Muscle of leg (tissue), 11 donors: ENCODE results near the gene DUSP2. TPM values are rescaled to one million over a fixed set of nuclear protein-coding genes. Genes with fewer than 3 reads are reported as not detected.

Experiments
- DNase-seq: peaks from one replicate; pipeline ENCODE4 v3.0.0; 2013
- H3K27ac ChIP-seq: one replicate; pipeline ENCODE4 v1.5.1; 2013; ENCODE audit warnings: mild to moderate bottlenecking, low read length, control low read depth
- H3K27me3 ChIP-seq: one replicate; pipeline ENCODE4 v1.6.1; 2013; ENCODE audit warnings: low read length; ENCODE audit not compliant: control insufficient read depth, insufficient read depth
- H3K36me3 ChIP-seq: one replicate; pipeline ENCODE4 v1.6.1; 2013; ENCODE audit warnings: low read length; ENCODE audit not compliant: control insufficient read depth, insufficient read depth
- H3K4me1 ChIP-seq: one replicate; pipeline ENCODE4 v1.6.1; 2013; ENCODE audit warnings: low read length; ENCODE audit not compliant: control insufficient read depth, insufficient read depth
- H3K4me3 ChIP-seq: one replicate; pipeline ENCODE4 v1.5.1; 2013; ENCODE audit warnings: low read length, control low read depth
- H3K9me3 ChIP-seq: replicated peaks from 2 replicates; pipeline ENCODE4 v1.6.1; 2013; ENCODE audit warnings: low read depth, low read length; ENCODE audit not compliant: control insufficient read depth
- WGBS: methylation state at CpG from one replicate; pipeline ENCODE4 v1.1.5; 2013; ENCODE audit warnings: missing lambda C conversion rate; ENCODE audit not compliant: insufficient coverage; 5-methylcytosine and 5-hydroxymethylcytosine counted together
- polyA plus RNA-seq, 8 donors: library from polyadenylated mRNA; unstranded; fragments of 120-200 nt; gene quantifications; one replicate each; pipeline versions ENCODE4 v1.2.1 to v1.2.3, GENCODE V29; 2013; ENCODE audit warnings: inconsistent platforms in 1 of 8, low replicate concordance in 1 of 8; ENCODE audit not compliant: insufficient read length in 8 of 8, insufficient read depth in 1 of 8
- total RNA-seq: library from RNA; stranded (reverse); fragments of 120-200 nt; gene quantifications from one replicate; pipeline ENCODE4 v1.2.4, GENCODE V29; 2013

The DUSP2 gene
- total and polyA plus RNA-seq, 9 donors: 2.2 to 10.2 (median 5.6) TPM

GRCh38 chr2:96131813-96132745 is 13.2 kb downstream of the DUSP2 start:
- H3K27me3 ChIP-seq: peaks cover 22% of the 10 kb centered on the region
- WGBS: 93% methylated on average over 22 of the region's 26 CpGs
- no peaks in the 10 kb centered on the region for H3K4me1 ChIP-seq
- no peak overlapping the region for H3K4me3 ChIP-seq
- no peak for DNase-seq
- no peaks in the 10 kb centered on the region for H3K36me3 ChIP-seq
- no peak overlapping the region for H3K27ac ChIP-seq
- no peaks in the 10 kb centered on the region for H3K9me3 ChIP-seq

- Histone ChIP-seq H3K4me1 (no peaks in the 10 kb centered on the region), H3K9me3 (no peaks in the 10 kb centered on the region), H3K36me3 (no peaks in the 10 kb centered on the region), H3K27ac (no peak overlapping the region), H3K4me3 (no peak overlapping the region), H3K27me3 (peaks cover 22% of the 10 kb centered on the region)
- no peak for DNase-seq
- 77% methylated on average over 7 of the region's 10 CpGs for WGBS
Measured at GRCh38 chr2:96131152-96131812, 14.0 kb downstream of the DUSP2 start.

GRCh38 chr2:96130483-96130882 is 14.8 kb downstream of the DUSP2 start:
- Histone ChIP-seq H3K9me3 (no peaks in the 10 kb centered on the region), H3K27ac (no peak overlapping the region), H3K27me3 (peaks cover 17% of the 10 kb centered on the region), H3K36me3 (no peaks in the 10 kb centered on the region), H3K4me1 (no peaks in the 10 kb centered on the region), H3K4me3 (no peak overlapping the region)
- WGBS: 75% methylated on average over 1 of the region's 4 CpGs
- DNase-seq: no peak

- WGBS: 84% methylated on average over 12 of the region's 16 CpGs
Measured at GRCh38 chr2:96129528-96130120, 15.6 kb downstream of the DUSP2 start.

GRCh38 chr2:96128456-96128855 is 16.8 kb downstream of the DUSP2 start:
- H3K27me3 ChIP-seq: peaks cover 11% of the 10 kb centered on the region
- no peaks in the 10 kb centered on the region for H3K4me1 ChIP-seq
- 90% methylated on average over 2 of the region's 6 CpGs for WGBS
- H3K36me3 ChIP-seq: no peaks in the 10 kb centered on the region
- no peak for DNase-seq
- H3K9me3 ChIP-seq: no peaks in the 10 kb centered on the region
- no peak overlapping the region for H3K4me3 ChIP-seq
- H3K27ac ChIP-seq: no peak overlapping the region

More at GRCh38 chr2:96129528-96130120, 15.6 kb downstream of the DUSP2 start:
- Histone ChIP-seq H3K27me3 (peaks cover 15% of the 10 kb centered on the region), H3K4me3 (no peak overlapping the region), H3K36me3 (no peaks in the 10 kb centered on the region), H3K4me1 (no peaks in the 10 kb centered on the region), H3K9me3 (no peaks in the 10 kb centered on the region), H3K27ac (no peak overlapping the region)
- no peak for DNase-seq

GRCh38 chr2:96124406-96125265 is 20.6 kb downstream of the DUSP2 start:
- WGBS: 86% methylated on average over 14 of the region's 14 CpGs
- Histone ChIP-seq H3K4me1 (no peaks in the 10 kb centered on the region), H3K27ac (no peak overlapping the region), H3K36me3 (no peaks in the 10 kb centered on the region), H3K4me3 (no peak overlapping the region), H3K27me3 (peaks cover 22% of the 10 kb centered on the region), H3K9me3 (no peaks in the 10 kb centered on the region)
- no peak for DNase-seq

- Histone ChIP-seq H3K27ac (no peak overlapping the region), H3K4me3 (no peak overlapping the region), H3K4me1 (no peaks in the 10 kb centered on the region), H3K27me3 (peaks cover 22% of the 10 kb centered on the region), H3K36me3 (no peaks in the 10 kb centered on the region), H3K9me3 (no peaks in the 10 kb centered on the region)
- 86% methylated on average over 11 of the region's 11 CpGs for WGBS
- DNase-seq: no peak
Measured at GRCh38 chr2:96123936-96124335, 21.3 kb downstream of the DUSP2 start.

GRCh38 chr2:96123290-96123689 is 21.9 kb downstream of the DUSP2 start:
- Histone ChIP-seq H3K4me3 (no peak overlapping the region), H3K27me3 (peaks cover 25% of the 10 kb centered on the region), H3K4me1 (peaks cover 5% of the 10 kb centered on the region), H3K9me3 (no peaks in the 10 kb centered on the region), H3K36me3 (no peaks in the 10 kb centered on the region), H3K27ac (no peak overlapping the region)
- DNase-seq: no peak
- WGBS: 83% methylated on average over 1 of the region's 1 CpG

GRCh38 chr2:96122391-96122790 is 22.8 kb downstream of the DUSP2 start:
- WGBS: 71% methylated on average over 1 of the region's 5 CpGs
- H3K27me3 ChIP-seq: peaks cover 34% of the 10 kb centered on the region

More at GRCh38 chr2:96122391-96122790, 22.8 kb downstream of the DUSP2 start:
- no peaks in the 10 kb centered on the region for H3K9me3 ChIP-seq
- H3K27ac ChIP-seq: no peak overlapping the region
- DNase-seq: no peak
- no peak overlapping the region for H3K4me3 ChIP-seq
- H3K4me1 ChIP-seq: peaks cover 11% of the 10 kb centered on the region
- H3K36me3 ChIP-seq: no peaks in the 10 kb centered on the region
